ENCODE results near the gene PRDM13.
"Not testable (repeated sequence)": the region's sequence is repeated elsewhere in the genome, so short reads cannot be mapped to it uniquely, and the experiment has no call there.

PRDM13 gene

DNA sequence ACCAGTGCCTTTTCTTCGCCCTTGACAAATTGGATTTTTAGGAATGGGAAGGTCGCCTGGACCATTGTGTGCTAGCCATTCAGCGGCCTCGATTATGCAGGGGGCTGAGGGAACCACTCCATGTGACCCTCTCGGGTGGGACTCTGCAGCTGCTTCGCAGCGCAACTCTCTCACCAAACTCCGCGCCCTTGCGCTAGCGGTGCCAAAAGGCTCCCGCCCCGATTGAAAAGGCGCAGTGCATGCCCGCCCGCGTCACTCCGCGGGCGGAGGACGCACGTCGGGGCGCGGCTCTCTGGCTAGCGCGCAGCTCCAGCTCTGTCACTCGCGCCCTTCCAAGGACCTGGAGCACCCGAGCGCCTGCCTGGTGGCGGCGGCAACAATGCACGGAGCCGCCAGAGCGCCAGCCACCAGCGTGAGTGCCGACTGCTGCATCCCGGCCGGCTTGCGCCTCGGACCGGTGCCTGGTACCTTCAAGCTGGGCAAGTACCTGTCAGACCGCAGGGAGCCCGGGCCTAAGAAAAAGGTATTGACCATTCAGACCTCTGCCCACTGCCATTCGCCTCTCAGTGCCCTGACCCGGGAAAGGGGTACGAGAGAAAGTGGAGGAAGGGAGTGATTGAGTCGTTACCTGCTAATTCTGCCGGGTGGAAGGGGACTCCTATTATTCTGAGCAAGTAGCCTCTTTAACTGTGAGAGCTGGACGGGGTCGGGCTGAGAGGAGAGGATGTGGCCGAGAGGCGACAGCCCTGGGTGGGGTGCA, at the start of gene PRDM13:
PRDM13 (plus strand) TSS at position 178 of the 760 bp plus-strand sequence; CDS start at position 380, 202 bp downstream.
- DNase-seq = no peak

GRCh38 chr6:99559057-99559456, 47.6 kb upstream of the PRDM13 start:
- DNase-seq = no peak

DNA sequence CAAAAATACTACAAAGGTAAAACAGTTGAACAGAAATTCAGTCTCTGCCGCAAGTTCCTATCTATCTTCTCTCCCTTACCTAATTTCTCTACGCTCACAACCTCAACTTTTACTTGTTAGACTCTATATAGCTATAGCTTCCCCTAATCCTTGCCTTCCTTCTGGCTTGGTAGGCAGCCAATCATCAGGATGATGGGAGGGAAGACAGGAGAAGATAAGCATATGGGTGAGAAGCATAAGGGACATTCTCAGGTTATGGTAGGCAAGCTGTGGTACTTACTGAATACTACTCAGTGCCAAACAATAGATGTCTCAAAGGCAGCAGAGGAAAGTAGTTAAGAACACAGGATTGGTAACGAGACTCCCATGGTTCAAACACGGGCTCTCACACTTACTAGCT, 46.0 kb upstream of the PRDM13 start:
- no peak for DNase-seq

- DNase-seq = no peak
Observed at GRCh38 chr6:99563056-99563723, 43.4 kb upstream of the PRDM13 start.

DNA sequence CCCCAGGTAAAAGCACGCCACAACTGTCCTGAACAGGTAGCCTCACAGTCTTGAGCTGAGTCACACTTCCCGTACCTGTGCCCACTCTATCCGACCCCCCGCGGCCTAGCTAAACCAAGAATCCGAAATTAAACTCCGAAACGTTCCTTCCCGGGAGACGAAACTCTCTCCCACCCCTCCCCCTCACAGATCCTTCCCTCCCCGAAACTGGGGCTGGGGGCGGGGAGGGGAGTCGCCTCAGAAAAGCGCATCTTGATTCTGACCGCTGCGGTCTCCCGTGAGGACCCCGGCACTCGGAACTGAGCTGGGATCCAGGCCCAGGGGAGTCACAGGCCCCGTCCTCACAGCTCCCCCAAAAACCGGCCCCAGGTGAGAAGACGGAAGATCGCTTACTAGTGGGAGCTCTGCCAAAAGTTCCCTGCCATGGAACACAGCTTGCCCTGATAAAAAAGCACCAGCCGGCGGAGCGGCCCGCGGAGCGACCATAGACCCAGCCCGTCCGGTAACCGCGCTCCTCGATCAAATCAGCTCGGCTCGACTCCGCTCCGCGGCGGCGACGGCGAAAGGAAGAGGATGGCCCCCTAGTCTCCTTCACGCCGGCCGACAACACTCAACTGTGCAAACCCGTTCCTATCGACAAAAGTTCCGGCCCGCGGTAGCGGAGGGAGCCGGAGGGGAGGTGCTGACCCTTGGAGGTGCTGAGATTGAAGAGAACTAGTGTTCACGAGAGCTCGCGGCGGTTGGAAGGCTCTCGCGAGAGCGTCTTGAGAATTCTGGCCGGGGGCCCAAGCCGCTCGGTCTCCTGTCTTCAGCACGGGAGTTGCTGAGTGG, 38.3 kb upstream of the PRDM13 start, which contains the start of gene CCNC:
CCNC (minus strand) TSS at position 558 of the 831 bp plus-strand sequence; CDS start at position 425, 133 bp downstream.
- DNase-seq = peak; percentile 92 to 93

GRCh38 chr6:99573980-99574617, 32.5 kb upstream of the PRDM13 start:
- no peak for DNase-seq

DNA sequence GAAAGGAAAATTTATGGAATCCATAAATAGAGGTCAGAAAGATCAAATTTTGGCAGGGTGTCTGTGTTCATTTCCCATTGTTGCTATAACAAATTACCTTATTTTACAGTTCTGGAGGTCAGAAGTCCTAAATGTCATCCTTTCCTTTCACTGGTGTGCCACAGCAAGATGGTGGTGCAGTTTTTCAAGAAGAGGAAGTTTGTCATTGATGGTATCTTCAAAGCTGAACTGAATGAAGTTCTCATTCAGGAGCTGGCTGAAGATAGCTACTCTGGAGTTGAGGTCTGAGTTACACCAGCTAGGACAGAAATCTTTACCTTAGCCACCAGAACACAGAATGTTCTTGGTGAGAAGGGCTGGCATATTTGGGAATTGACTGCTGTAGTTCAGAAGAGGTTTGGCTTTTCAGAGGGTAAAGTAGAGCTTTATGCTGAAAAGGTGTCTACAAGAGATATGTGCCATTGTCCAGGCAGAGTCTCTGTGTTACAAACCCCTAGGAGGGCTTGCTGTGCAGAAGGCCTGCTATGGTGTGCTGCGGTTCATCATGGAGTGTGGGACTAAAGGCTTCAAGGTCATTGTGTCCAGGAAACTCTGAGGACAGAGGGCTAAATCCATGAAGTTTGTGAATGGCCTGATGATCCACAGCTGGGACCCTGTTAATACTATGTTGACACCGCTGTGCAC, 30.9 kb upstream of the PRDM13 start:
- no peak for DNase-seq

DNA sequence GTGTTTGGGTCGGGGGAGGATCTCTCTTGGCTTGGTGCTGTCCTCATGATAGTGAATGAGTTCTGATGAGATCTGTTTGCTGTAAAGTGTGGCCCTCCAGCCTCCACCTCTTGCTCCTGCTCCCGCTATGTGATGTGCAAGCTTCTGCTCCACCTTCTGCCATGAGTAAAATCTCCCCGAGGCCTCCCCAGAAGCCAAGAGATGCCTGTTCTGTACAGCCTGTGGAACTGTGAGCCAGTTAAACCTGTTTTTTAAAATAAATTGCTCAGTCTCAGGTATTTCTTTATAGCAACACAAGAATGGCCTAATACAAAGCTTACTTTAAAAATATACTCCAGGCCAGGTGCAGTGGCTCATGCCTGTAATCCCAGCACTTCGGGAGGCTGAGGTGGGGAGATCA, 26.9 kb upstream of the PRDM13 start:
- DNase-seq = no peak

DNA sequence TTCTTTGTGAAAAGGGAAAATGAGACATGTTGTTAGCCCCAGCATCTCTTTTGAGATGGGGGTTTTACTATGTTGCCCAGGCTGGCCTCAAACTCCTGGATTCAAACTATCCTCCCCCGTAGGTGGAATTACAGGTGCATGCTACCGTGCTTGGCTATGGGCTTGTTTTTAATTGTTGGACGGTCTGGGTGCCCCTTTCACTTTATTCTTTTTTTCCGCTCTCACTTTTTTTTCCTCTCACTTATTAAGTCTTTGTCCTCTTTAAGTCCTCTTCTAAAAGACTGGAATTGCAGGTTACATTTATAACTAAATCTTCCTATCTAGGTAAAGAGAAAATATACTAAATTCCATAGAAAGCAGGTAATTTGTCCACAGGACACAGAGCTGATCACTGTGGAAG, 18.8 kb upstream of the PRDM13 start:
- no peak for DNase-seq

DNA sequence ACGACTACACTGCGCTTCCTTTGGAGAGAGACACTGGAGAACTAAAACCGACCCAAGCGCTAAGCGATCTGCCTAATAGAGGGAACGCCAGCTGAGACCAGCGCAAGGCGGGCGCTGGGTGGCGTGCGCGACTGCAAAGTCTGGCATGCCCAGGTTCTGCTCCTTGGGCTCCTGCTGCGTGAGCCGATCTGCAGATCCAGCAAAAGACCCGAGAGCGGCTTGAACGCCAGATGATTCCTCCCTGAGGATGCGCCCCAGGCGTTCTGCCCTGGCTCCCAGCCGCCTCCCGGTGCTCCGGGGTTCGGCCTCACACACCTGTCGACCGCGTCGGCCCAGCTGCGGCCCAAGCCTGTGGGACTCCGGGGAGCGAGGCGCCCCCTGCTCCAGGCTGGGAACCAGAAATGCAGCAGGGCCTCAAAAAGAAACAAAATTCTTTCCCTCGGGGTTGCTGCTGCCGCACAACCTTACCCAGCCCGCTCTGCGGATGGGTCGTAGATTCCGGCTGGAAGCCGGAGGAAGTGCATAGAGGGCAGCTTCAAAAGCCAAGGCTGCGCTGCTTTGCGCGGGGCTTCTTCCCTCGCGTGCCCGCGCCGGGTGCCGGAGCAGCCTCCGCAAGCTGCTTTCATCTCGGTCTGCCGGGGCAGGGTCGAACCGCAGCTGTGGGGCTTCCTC, 17.9 kb upstream of the PRDM13 start:
- peak; percentile 57 to 64 for DNase-seq

DNA sequence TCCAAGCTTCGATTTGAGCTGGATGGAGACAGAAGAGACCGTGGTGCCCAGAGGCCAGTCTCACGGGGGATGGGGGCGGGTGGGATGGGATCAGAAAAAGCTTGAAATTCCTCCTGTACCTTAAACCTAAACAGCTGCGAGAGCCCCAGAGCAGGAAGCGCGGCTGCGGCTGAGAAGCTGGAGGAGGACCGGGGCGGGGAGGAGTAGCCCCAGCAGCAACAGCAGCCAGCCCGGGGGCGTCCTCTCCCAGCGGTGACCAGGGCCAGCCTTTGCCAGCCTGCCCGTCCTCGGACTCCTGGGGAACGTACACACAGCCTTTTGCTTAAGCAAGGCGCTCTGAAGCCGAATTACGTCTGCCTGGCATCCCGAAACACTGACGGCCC, 17.4 kb upstream of the PRDM13 start:
- no peak for DNase-seq

DNA sequence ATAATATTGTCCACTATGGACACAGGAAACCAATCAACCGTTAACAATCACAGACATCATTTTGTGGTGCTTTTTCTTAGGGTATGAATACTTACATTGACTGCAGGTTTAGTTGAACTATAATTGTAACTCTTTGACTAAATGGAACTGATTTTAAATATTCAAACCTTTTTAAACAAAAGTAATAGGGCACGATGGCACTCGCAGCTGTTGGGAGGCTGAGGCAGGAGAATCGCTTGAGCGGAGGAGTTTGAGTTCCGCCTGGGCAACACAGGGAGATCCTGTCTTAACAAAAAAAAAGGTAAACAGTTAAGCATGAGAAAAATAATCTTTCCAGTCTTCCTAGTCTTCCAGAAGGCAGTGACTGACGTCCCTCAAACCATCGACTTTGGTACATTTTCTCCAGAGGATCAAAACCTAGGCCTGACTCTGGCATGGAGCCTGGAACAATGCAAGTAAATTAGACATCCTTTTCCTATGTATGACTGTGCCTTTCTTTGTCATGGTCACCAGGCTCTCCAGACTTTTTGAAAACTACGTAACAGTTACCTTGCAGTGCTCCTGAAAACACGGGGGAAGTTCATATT, 16.6 kb upstream of the PRDM13 start:
- DNase-seq = no peak

GRCh38 chr6:99590728-99591672, 15.6 kb upstream of the PRDM13 start:
- DNase-seq = no peak

DNA sequence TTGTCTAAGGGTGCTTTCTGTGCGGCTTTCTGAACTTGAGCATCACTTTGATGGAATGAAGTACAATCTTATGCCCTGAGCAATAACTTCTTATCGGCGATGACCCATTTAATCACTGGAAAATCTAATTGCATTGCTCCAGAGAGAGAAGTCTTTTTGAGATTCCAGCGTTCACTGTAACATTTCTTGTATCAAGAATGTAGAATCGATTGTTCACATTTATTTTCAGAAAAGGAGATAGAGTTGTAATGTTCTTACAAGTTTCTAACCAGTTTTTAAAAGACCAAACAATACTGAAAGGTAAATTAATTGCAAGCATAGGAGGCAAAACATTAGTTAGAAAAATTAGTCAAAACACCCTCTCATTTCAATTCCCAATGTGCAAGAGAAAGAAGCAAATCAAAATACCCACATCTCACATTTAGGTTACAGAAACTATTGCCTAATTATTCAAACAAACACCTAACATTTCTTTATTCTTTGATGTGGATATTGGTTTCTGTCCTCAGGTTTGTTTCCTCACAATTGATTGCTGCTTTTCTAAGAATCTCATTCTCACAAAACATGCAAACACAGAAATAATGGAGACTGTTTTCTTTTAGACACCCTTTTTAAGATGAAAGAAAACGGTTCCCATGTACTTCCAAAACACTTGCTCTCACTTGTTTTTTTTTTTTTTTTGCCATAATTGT, 14.8 kb upstream of the PRDM13 start:
- DNase-seq = no peak

- DNase-seq = no peak
Observed at GRCh38 chr6:99592900-99593299, 13.7 kb upstream of the PRDM13 start.

- not testable (repeated sequence) for DNase-seq
Observed at GRCh38 chr6:99594696-99595095, 11.9 kb upstream of the PRDM13 start.

DNA sequence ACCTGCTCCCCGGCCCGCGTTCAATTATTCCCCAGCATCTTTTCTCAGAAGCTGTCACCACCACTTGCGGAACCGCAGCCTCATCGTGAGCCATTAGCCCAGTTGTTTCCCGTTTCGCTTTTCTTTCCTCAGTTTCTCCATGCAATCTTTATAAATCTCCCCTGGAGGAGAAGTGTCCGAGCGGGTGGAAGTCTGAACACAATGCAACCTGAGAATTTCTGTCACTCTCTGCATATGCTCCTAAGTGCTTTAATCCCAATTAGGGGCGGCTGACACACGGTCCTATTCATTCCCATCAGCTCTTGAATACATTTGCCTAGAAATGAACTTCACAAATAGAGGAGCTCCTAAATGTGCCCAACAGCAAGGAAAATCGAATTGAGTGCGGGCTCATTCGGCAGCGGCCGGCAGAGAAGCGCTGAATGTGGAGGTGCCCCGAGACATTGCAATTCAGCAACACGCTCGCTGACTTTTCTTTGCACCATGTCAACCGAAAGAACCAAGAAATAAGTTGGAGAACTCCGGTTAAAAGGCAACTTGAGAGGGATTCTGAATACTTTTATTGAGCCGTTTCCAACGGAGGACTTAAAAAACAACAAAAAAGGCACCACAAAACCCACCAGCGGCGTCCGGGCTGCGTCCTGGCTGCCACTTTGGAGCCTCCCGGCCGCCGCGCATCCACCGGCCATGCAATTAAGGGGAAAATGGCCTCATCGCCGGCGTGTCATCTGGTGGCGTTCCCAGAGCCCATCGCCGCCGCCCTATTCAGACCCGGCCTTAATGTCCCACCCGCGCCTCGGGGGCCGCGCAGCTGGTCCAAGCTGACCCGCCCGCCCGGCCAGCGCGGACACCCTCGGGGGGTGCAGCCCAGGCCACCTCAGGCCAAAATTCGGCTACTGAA, 3.9 kb upstream of the PRDM13 start:
- DNase-seq = no peak

DNA sequence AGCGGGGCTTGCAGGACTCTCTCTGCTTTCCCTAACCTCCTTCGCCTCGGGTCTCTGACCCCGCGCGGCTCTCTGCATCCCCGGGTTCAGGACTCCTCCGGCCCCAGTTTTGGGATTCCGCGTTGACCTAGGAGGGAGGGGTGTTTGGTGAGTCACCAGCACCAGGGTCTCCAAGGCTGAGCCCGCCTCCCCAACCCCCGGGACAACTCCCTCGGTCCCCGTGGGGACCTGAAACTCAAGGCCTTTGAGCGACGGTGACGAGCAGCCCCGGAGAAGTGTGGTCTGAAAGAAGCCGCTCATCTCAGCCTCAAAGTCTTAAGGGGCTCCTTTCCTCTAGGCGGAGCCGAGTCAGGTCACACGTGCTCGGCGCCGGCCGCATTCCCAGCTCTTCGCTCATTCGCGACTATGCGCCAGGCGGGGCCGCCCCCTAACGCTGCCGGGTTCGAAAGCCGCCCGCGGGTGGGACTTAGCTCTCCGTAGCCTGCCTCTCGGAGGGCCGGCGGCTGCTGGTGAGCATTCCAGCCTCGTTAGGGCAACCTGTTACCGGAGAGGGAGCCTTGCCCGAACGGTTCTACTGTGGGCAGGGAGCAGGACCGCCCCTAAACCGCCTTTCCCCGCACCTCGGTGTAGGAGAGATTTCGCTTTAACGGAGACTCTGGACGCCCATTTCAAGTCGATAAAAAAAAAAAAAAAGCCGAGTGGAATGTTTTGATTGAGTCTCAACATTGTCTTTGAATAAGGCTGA, 3.0 kb upstream of the PRDM13 start:
- DNase-seq = no peak
